HG03520 (cell line): ENCODE measurements around the gene MAG.

Experiments used
- ATAC-seq: cut with Tn5 transposase; IDR thresholded peaks from one replicate; pipeline ENCODE4 v1.9.1; 2021; ENCODE audit warnings: mild to moderate bottlenecking, moderate library complexity; ENCODE audit not compliant: unreplicated experiment

MAG gene

GRCh38 chr19:35314031-35314430, 22.1 kb downstream of the MAG start:
- ATAC-seq: no peak

- ATAC-seq: no peak
Observed at GRCh38 chr19:35314858-35315470, 23.0 kb downstream of the MAG start.

GRCh38 chr19:35315883-35316282, 23.9 kb downstream of the MAG start:
- ATAC-seq: no peak

GRCh38 chr19:35316560-35316959, 24.6 kb downstream of the MAG start:
- no peak for ATAC-seq

- no peak for ATAC-seq
Observed at GRCh38 chr19:35317464-35318043, 25.6 kb downstream of the MAG start.

GRCh38 chr19:35318679-35319448, 26.9 kb downstream of the MAG start:
- ATAC-seq: no peak

- no peak for ATAC-seq
Observed at GRCh38 chr19:35320065-35320713, 28.2 kb downstream of the MAG start.

- ATAC-seq: no peak
Observed at GRCh38 chr19:35321291-35321690, 29.3 kb downstream of the MAG start.

GRCh38 chr19:35322014-35322413, 30.1 kb downstream of the MAG start:
- no peak for ATAC-seq

GRCh38 chr19:35327642-35328041, 35.7 kb downstream of the MAG start:
- no peak for ATAC-seq

- peak; percentile 35 for ATAC-seq
Observed at GRCh38 chr19:35328851-35329285, 36.9 kb downstream of the MAG start, which contains the start of gene CD22. Gene CD22 (plus strand): TSS chr19:35329187. CDS start chr19:35332041, 2,854 bp downstream.

GRCh38 chr19:35329323-35329722, 37.4 kb downstream of the MAG start:
- ATAC-seq: peak; percentile 2

GRCh38 chr19:35330475-35330874, 38.5 kb downstream of the MAG start:
- peak; percentile 35 for ATAC-seq

GRCh38 chr19:35331551-35332214, 39.7 kb downstream of the MAG start:
- no peak for ATAC-seq

GRCh38 chr19:35332817-35333216, 40.9 kb downstream of the MAG start:
- ATAC-seq: no peak

GRCh38 chr19:35334144-35334753, 42.3 kb downstream of the MAG start:
- ATAC-seq: no peak

GRCh38 chr19:35336166-35336955, 44.4 kb downstream of the MAG start:
- no peak for ATAC-seq

GRCh38 chr19:35337097-35337983, 45.4 kb downstream of the MAG start:
- ATAC-seq: no peak

- ATAC-seq: no peak
Observed at GRCh38 chr19:35337984-35338296, 46.0 kb downstream of the MAG start.
